ENCODE data around the gene TCF15. TPM values are rescaled to one million over a fixed set of nuclear protein-coding genes. Genes with fewer than 3 reads are reported as not detected.

Gene TCF15
- total and polyA plus RNA-seq, 2 of the 13 experiments (the other 11 are each of a cell fraction or from before 2014, with no cell fraction given): not detected

GRCh38 chr20:653110-653589, 43.0 kb upstream of the TCF15 start, which contains the start of gene SRXN1 (continued):
- no peak for TF ChIP-seq ZNF225 (CRISPR knock-in tag; IDR thresholded peaks at IDR 0.05)
- TF ChIP-seq ZNF891 (CRISPR knock-in tag; IDR thresholded peaks at IDR 0.05): peak; percentile 53; the same call in 1 of the 2 replicates
- no peak for TF ChIP-seq HDAC6 (IDR thresholded peaks at IDR 0.05; ENCODE audit: low read depth, low read length)
- TF ChIP-seq ZFYVE20 (CRISPR knock-in tag; IDR thresholded peaks at IDR 0.05; ENCODE audit: borderline replicate concordance, low read depth): peak; percentile 91; the same call in 1 of the 2 replicates
- no peak for TF ChIP-seq TRAFD1 (CRISPR knock-in tag; IDR thresholded peaks at IDR 0.05; ENCODE audit: borderline replicate concordance)
- TF ChIP-seq MIER2 (CRISPR knock-in tag; IDR thresholded peaks at IDR 0.05): peak; percentile 64; the same call in 1 of the 2 replicates
- no peak for TF ChIP-seq EHMT2 (IDR thresholded peaks at IDR 0.05; ENCODE audit: borderline replicate concordance, low read depth, low read length)
- TF ChIP-seq CBFB (CRISPR knock-in tag; IDR thresholded peaks at IDR 0.05): no peak; the same call in 1 of the 2 replicates
- TF ChIP-seq DNMT1 (CRISPR knock-in tag; IDR thresholded peaks at IDR 0.05): peak; percentile 98
- no peak for TF ChIP-seq ZBTB4 (CRISPR knock-in tag; IDR thresholded peaks at IDR 0.05; ENCODE audit: borderline replicate concordance)
- 0 out of 2 replicates have a peak, but pooled peaks have one; percentile 75 for TF ChIP-seq EEA1 (CRISPR knock-in tag; IDR thresholded peaks at IDR 0.05; ENCODE audit: borderline replicate concordance)
- no peak for TF ChIP-seq PCBP2 (optimal IDR thresholded peaks at IDR 0.05; ENCODE audit: low read depth, low read length, poor library complexity, severe bottlenecking)
- peak; percentile 49; the same call in 1 of the 2 replicates for TF ChIP-seq ZFP90 (CRISPR knock-in tag; IDR thresholded peaks at IDR 0.05; ENCODE audit: borderline replicate concordance)
- TF ChIP-seq ZNF709 (CRISPR knock-in tag; IDR thresholded peaks at IDR 0.05): no peak; the same call in 1 of the 2 replicates
- peak; percentile 84 for TF ChIP-seq ZNF777 (CRISPR knock-in tag; IDR thresholded peaks at IDR 0.05)
- 0 out of 2 replicates have a peak, but pooled peaks have one; percentile 11 for TF ChIP-seq ZNF652 (CRISPR knock-in tag; IDR thresholded peaks at IDR 0.05; ENCODE audit: borderline replicate concordance, low read depth)
- TF ChIP-seq YEATS2 (CRISPR knock-in tag; IDR thresholded peaks at IDR 0.05; ENCODE audit: borderline replicate concordance): no peak; the same call in 1 of the 2 replicates
- TF ChIP-seq KDM2A (CRISPR knock-in tag; IDR thresholded peaks at IDR 0.05; ENCODE audit: borderline replicate concordance, low read depth): peak; percentile 90; the same call in 1 of the 2 replicates
- TF ChIP-seq ZKSCAN8 (CRISPR knock-in tag; IDR thresholded peaks at IDR 0.05; ENCODE audit: borderline replicate concordance): no peak; the same call in 1 of the 2 replicates
- TF ChIP-seq MBD4 (IDR thresholded peaks at IDR 0.05; ENCODE audit: borderline replicate concordance, low read length): no peak
- no peak; the same call in 1 of the 2 replicates for TF ChIP-seq CHCHD3 (CRISPR knock-in tag; IDR thresholded peaks at IDR 0.05)
- TF ChIP-seq MTA3 (CRISPR knock-in tag; IDR thresholded peaks at IDR 0.05): no peak
- no peak for TF ChIP-seq NR3C1 (CRISPR knock-in tag; IDR thresholded peaks at IDR 0.05)
- TF ChIP-seq RNF219 (CRISPR knock-in tag; IDR thresholded peaks at IDR 0.05): no peak

Measured in HepG2 (cell line).